Keratinocyte (primary cell): ENCODE results near the gene RTCA. TPM values are rescaled to one million over a fixed set of nuclear protein-coding genes. Genes with fewer than 3 reads are reported as not detected.

Source experiments
- DNase-seq: peaks from one replicate; pipeline ENCODE4 v3.0.0-alpha.2; 2011; ENCODE audit warnings: low read depth, missing footprints, low spot score
- FAIRE-seq: peaks from 2 replicates; lab custom pipeline; 2011; peaks lifted over from hg19 to GRCh38; lab: Jason Lieb, UNC
- H2AFZ ChIP-seq: 2 replicates; pipeline ENCODE4 v1.6.0; 2012; ENCODE audit warnings: low read length, control low read depth, inconsistent platforms; ENCODE audit not compliant: control insufficient read depth
- H3K27ac ChIP-seq: 2 replicates; pipeline ENCODE4 v1.5.1; 2011; ENCODE audit warnings: low read length; ENCODE audit not compliant: control insufficient read depth, insufficient read depth
- H3K27me3 ChIP-seq: 3 replicates; pipeline ENCODE4 v1.6.0; 2011; ENCODE audit warnings: low read length; ENCODE audit not compliant: control insufficient read depth, insufficient read depth; ENCODE audit errors: extremely low read depth
- H3K36me3 ChIP-seq, 2 experiments: 2 replicates in 1 of 2; 3 replicates in 1 of 2; pipeline ENCODE4 v1.5.1; 2011; ENCODE audit warnings: low read length in 2 of 2, mild to moderate bottlenecking in 1 of 2; ENCODE audit not compliant: control insufficient read depth in 2 of 2, insufficient read depth in 2 of 2; ENCODE audit errors: extremely low read depth in 1 of 2
- H3K4me1 ChIP-seq: 3 replicates; pipeline ENCODE4 v1.5.1; 2011; ENCODE audit warnings: low read length; ENCODE audit not compliant: control insufficient read depth, insufficient read depth; ENCODE audit errors: extremely low read depth
- H3K4me2 ChIP-seq: 3 replicates; pipeline ENCODE4 v1.6.0; 2011; ENCODE audit warnings: low read depth, low read length; ENCODE audit not compliant: control insufficient read depth, insufficient read depth; ENCODE audit errors: extremely low read depth
- H3K4me3 ChIP-seq, 3 experiments: fragments of 200-600 bp in 1 of 3; sonication (generic) in 1 of 3; 2 replicates in 2 of 3; 3 replicates in 1 of 3; pipeline ENCODE4 v1.5.1; 2011 to 2016; ENCODE audit warnings: low read length in 3 of 3, mild to moderate bottlenecking in 3 of 3, control low read depth in 2 of 3, inconsistent platforms in 1 of 3, low read depth in 1 of 3, mixed read lengths in 1 of 3, mixed run types in 1 of 3, moderate library complexity in 1 of 3; ENCODE audit not compliant: control insufficient read depth in 2 of 3, insufficient read depth in 2 of 3; ENCODE audit errors: extremely low read depth in 1 of 3
- H3K79me2 ChIP-seq: 2 replicates; pipeline ENCODE4 v1.6.0; 2012; ENCODE audit warnings: low read length; ENCODE audit not compliant: control insufficient read depth, insufficient read depth
- H3K9ac ChIP-seq: 3 replicates; pipeline ENCODE4 v1.6.0; 2011; ENCODE audit warnings: low read length; ENCODE audit not compliant: control insufficient read depth, insufficient read depth; ENCODE audit errors: extremely low read depth
- H3K9me1 ChIP-seq: 3 replicates; pipeline ENCODE4 v1.6.0; 2011; ENCODE audit warnings: low read length; ENCODE audit not compliant: control insufficient read depth, insufficient read depth; ENCODE audit errors: extremely low read depth
- H3K9me3 ChIP-seq: 2 replicates; pipeline ENCODE4 v1.5.1; 2012; ENCODE audit warnings: low read depth, low read length; ENCODE audit not compliant: control insufficient read depth
- H4K20me1 ChIP-seq: 3 replicates; pipeline ENCODE4 v1.6.0; 2011; ENCODE audit warnings: low read length; ENCODE audit not compliant: control insufficient read depth, insufficient read depth; ENCODE audit errors: extremely low read depth
- EZH2 ChIP-seq: IDR thresholded peaks from one replicate; pipeline ENCODE4 v1.6.1; 2012; ENCODE audit warnings: inconsistent platforms, mild to moderate bottlenecking, low read length, moderate library complexity
- dilution Hi-C: fragments of 300-500 bp; cut with MboI; formaldehyde crosslinking; loops from one replicate; pipeline ENCODE4 v1.7.0; 2020; ENCODE audit warnings: low sequenced_read_pairs; ENCODE audit not compliant: extremely low pct_ligation_motif_present
- polyA plus RNA-seq, 5 experiments: library from polyadenylated mRNA; depleted of rRNA in 3 of 5; stranded (reverse) in 3 of 5; stranded (forward) in 1 of 5; unstranded in 1 of 5; fragments of >200 nt; gene quantifications; 1 replicate in 1 of 5; 2 replicates in 3 of 5; 3 replicates in 1 of 5; pipeline versions ENCODE4 v1.2.1 to v1.2.3, GENCODE V29; 2011 to 2012; ENCODE audit warnings: missing spikeins in 2 of 5, low read depth in 1 of 5, low replicate concordance in 1 of 5
- TF ChIP-seq, protein P1 (sequence below), 3 experiments: IDR thresholded peaks in 1 of 3; conservative IDR thresholded peaks in 1 of 3; optimal IDR thresholded peaks in 1 of 3; 2 replicates in 2 of 3; 3 replicates in 1 of 3; pipeline versions ENCODE3 to v1.5.1; 2011; ENCODE audit warnings: low read length in 3 of 3, mild to moderate bottlenecking in 3 of 3, moderate library complexity in 2 of 3, control low read depth in 1 of 3, inconsistent platforms in 1 of 3; ENCODE audit not compliant: insufficient read depth in 2 of 3; ENCODE audit errors: extremely low read depth in 1 of 3

RTCA gene
- polyA plus RNA-seq, 1 donor (not counting 4 experiments of a cell fraction or from before 2014, with no cell fraction given) = 52.0 TPM

DNA sequence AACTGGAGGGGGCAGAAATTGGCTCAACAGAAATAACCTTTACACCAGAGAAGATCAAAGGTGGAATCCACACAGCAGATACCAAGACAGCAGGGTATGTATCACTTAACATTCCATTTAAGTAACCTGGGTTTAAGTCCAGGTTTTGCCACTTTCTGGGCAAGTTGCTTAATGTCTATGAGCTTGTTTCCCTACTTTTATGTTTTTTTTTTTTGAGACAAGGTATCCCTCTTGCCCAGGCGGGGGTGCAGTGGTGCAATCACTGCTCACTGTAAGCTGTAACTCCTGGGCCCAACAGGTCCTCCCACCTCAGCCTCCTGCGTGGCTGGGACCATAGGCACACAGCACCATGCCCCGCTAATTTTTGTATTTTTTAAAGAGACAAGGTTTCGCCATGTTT lies 2.2 kb downstream of the RTCA start:
- FAIRE-seq = no peak
- Histone ChIP-seq H3K4me1 (peaks cover 9% of the 10 kb centered on the region), H3K79me2 (peaks cover 60% of the 10 kb centered on the region), H3K27ac (no peak overlapping the region), H4K20me1 (no peaks in the 10 kb centered on the region), H3K27me3 (no peaks in the 10 kb centered on the region), H3K9ac (no peak overlapping the region), H3K36me3 (peaks cover 23 to 32% of the 10 kb centered on the region in 2 experiments), H3K4me2 (no peak overlapping the region), H3K9me1 (no peaks in the 10 kb centered on the region), H3K4me3 (no peak overlapping the region), H2AFZ (no peak overlapping the region), H3K9me3 (no peaks in the 10 kb centered on the region)
- no peak for DNase-seq
- dilution Hi-C loops = no loop called here
- TF ChIP-seq, protein P1, sequence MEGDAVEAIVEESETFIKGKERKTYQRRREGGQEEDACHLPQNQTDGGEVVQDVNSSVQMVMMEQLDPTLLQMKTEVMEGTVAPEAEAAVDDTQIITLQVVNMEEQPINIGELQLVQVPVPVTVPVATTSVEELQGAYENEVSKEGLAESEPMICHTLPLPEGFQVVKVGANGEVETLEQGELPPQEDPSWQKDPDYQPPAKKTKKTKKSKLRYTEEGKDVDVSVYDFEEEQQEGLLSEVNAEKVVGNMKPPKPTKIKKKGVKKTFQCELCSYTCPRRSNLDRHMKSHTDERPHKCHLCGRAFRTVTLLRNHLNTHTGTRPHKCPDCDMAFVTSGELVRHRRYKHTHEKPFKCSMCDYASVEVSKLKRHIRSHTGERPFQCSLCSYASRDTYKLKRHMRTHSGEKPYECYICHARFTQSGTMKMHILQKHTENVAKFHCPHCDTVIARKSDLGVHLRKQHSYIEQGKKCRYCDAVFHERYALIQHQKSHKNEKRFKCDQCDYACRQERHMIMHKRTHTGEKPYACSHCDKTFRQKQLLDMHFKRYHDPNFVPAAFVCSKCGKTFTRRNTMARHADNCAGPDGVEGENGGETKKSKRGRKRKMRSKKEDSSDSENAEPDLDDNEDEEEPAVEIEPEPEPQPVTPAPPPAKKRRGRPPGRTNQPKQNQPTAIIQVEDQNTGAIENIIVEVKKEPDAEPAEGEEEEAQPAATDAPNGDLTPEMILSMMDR (optimal IDR thresholded peaks at IDR 0.05 in 1 of 3, IDR thresholded peaks at IDR 0.05 in 1 of 3, conservative IDR thresholded peaks at IDR 0.05 in 1 of 3; ENCODE audit: extremely low read depth in 1 of 3, insufficient read depth in 2 of 3, low read length in 3 of 3) = no peak
- TF ChIP-seq EZH2 = no peak

- TF ChIP-seq, protein P1 (optimal IDR thresholded peaks at IDR 0.05 in 1 of 3, IDR thresholded peaks at IDR 0.05 in 1 of 3, conservative IDR thresholded peaks at IDR 0.05 in 1 of 3; ENCODE audit: extremely low read depth in 1 of 3, insufficient read depth in 2 of 3, low read length in 3 of 3) = no peak
- TF ChIP-seq EZH2 = no peak
- Histone ChIP-seq H2AFZ (no peak overlapping the region), H3K9me1 (no peaks in the 10 kb centered on the region), H3K9ac (no peak overlapping the region), H3K36me3 (peaks cover 22 to 23% of the 10 kb centered on the region in 2 experiments), H3K27me3 (no peaks in the 10 kb centered on the region), H3K79me2 (peaks cover 11% of the 10 kb centered on the region), H3K4me2 (no peak overlapping the region), H3K27ac (no peak overlapping the region), H3K4me1 (no peaks in the 10 kb centered on the region), H3K9me3 (no peaks in the 10 kb centered on the region), H3K4me3 (no peak overlapping the region), H4K20me1 (no peaks in the 10 kb centered on the region)
- dilution Hi-C loops = no loop called here
- FAIRE-seq (no peak), DNase-seq (no peak)
Measured at GRCh38 chr1:100277866-100278265, 11.8 kb downstream of the RTCA start.
